ENCODE data around the gene CPB2.

Gene CPB2

DNA sequence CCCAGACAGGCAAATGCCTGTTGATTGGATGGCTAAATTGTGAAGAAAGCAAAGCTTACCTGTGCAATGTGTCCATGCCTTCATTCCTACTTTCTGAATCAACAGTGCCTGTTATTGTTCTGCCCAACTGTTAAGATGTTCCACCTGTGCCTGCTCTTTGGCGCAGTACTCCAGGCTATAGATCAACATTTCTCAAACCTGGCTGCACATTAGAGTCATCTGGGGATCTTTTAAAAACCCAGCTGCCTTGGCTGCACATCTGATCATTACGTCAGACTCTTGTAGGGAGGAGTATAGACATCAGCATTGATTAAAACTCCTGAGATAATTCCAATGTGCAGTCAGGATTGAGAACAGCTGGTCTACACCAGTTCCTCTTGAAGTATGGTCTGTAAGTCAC lies 16.2 kb upstream of the CPB2 start:
- TF ChIP-seq, protein P1, sequence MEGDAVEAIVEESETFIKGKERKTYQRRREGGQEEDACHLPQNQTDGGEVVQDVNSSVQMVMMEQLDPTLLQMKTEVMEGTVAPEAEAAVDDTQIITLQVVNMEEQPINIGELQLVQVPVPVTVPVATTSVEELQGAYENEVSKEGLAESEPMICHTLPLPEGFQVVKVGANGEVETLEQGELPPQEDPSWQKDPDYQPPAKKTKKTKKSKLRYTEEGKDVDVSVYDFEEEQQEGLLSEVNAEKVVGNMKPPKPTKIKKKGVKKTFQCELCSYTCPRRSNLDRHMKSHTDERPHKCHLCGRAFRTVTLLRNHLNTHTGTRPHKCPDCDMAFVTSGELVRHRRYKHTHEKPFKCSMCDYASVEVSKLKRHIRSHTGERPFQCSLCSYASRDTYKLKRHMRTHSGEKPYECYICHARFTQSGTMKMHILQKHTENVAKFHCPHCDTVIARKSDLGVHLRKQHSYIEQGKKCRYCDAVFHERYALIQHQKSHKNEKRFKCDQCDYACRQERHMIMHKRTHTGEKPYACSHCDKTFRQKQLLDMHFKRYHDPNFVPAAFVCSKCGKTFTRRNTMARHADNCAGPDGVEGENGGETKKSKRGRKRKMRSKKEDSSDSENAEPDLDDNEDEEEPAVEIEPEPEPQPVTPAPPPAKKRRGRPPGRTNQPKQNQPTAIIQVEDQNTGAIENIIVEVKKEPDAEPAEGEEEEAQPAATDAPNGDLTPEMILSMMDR (IDR thresholded peaks at IDR 0.05; ENCODE audit: low read depth, low read length), result no peak
- no peak for DNase-seq (ENCODE audit: extremely low read depth, low read depth)

DNA sequence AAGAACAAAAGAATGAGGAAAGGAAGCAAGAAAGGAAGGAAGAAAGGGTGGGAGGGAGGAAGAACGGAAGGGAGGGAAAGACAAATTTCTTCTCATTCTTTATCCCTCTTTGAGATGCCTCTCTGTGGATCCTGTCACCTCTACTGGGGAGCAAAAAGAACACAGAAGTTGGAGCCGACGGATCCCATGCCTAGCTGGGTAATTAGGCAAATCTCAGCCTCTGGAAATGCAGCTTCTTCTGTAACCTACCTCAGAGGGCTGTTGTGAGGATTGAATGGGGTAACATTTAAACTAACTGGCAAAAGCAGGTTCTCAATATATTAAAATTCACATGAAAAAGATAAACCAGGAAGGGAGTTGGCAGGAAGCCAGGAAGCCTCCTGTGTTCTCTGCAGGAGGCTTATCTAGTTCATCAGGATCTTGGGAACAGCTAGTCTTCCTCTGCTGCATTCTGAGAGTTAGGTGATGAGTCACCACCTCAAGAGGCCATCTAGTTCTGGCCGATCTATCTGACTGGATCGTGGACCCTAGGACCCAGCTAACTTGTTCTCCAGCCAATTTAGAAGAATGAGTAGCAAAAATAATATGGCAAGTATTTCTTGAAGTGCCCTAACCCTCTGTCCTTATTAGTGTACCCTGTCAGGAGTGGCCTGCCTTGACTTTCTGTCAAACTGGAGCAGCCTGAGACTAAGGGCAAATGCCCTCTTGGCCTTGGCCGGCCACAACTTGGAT lies 15.2 kb upstream of the CPB2 start:
- TF ChIP-seq, protein P1 (IDR thresholded peaks at IDR 0.05; ENCODE audit: low read depth, low read length), result no peak
- no peak for DNase-seq (ENCODE audit: extremely low read depth, low read depth)

DNA sequence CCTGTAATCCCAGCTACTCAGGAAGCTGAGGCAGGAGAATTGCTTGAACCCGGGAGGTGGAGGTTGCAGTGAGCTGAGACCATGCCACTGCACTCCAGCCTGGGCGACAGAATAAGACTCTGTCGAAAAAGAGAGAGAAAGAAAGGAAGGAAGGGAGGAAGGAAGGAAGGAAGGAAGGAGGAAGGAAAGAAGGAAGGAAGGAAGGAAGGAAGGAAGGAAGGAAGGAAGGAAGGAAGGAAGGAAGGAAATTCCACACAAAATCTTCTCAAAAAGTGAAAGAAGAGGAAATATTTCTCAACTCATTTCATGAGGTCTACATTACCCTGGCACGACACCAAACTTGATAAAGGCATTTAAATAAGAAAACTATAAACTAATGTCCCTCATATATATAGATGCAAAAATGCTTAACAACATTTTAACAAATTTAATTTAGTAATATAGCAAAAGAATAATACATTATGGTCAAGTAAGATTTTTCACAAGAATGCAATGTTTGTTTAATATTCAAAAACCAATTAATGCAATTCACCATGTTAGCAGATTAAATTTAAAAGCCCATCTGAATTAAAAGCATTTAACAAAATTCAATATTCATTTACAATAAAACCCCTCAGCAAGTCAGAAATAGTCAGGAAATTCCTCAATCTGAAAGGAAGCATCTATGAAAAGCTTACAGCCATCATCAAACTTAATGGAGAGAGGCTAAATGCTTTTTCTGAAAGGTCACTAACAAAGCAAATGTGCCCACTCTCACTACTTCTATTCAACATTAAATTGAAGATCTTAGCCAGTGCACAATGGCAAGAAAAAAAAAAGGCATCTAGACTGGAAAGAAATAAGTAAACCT lies 12.0 kb upstream of the CPB2 start:
- no peak for DNase-seq (ENCODE audit: extremely low read depth, low read depth)

DNA sequence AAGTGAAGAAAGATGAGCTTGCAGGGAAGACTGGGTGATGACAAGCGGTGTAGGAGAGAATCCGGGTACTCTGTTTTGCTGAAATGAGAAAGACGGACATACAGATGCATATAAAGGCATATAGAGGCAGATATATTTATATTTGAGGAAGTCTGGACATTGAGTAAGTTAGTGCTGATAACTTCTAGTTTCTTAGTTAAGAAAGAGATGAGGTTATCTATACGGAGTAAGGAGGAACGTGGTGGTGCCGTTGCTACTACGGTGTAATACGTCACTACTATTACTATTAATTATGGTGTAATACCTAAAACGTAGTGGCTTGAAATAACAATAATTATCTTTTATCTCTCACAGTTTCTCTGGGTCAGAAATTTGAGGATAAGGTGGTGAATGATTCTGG lies 9.8 kb upstream of the CPB2 start:
- no peak for DNase-seq (ENCODE audit: extremely low read depth, low read depth)
- TF ChIP-seq, protein P1 (IDR thresholded peaks at IDR 0.05; ENCODE audit: low read depth, low read length), result no peak

More for the DNA sequence above, 12.0 kb upstream of the CPB2 start:
- TF ChIP-seq, protein P1 (IDR thresholded peaks at IDR 0.05; ENCODE audit: low read depth, low read length), result no peak

DNA sequence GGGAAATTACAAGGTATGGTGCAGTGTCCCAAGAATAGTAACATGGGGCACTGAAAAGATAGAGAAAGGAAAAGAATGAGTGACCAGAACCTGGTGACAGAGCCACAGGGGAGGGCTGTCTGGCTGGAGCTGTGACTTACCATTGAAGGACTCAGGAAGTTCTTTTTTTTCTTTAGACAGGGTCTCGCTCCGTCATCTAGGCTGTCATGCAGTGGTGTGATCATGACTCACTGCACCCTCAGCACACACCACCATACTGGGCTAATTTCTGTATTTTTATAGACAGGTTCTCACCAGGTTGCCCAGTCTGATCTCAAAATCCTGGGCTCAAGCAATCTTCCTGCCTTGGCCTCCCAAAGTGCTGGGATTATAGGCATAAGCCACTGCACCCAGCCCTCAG lies 8.8 kb upstream of the CPB2 start:
- DNase-seq (ENCODE audit: extremely low read depth, low read depth), result no peak
- TF ChIP-seq, protein P1 (IDR thresholded peaks at IDR 0.05; ENCODE audit: low read depth, low read length), result no peak

DNA sequence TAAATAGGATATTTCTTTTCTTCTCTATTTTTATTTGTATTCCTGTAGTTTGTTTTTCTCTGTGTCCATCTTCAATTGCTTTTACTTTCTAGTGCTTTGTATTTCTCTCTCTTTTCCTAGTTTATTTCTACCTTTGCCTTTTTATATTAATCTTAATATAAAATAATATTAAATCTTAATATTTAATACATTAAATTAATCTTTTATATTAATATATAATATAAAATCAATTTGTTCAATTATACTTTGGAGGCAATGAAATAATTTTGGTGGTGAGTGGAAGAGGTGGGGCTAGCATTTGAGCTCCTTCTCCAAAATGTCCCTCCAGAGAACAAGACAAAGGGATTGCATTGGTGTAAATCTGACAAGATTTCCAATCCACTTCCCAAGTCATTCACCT lies 6.3 kb upstream of the CPB2 start:
- no peak for DNase-seq (ENCODE audit: extremely low read depth, low read depth)
- TF ChIP-seq, protein P1 (IDR thresholded peaks at IDR 0.05; ENCODE audit: low read depth, low read length), result no peak

DNA sequence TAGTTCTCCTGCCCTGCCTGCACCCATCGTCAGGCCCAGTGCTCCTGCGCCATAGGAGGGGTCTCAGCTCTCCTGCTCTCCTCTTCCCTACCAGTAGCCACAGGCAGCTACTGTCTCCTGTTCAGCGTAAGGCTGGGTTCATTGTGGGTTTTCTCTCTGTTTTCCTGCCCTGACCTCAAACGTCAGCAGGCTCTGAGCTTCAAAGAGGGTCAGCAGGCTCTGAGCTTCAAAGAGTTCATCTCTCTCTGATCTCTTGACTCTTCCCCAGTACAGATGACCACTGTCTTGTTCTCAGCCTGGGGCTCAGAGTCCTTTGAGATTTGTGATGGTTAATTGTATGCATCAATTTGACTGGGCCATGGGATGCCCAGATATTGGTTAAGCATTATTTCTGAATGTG lies 4.6 kb upstream of the CPB2 start:
- no peak for DNase-seq (ENCODE audit: extremely low read depth, low read depth)
- TF ChIP-seq, protein P1 (IDR thresholded peaks at IDR 0.05; ENCODE audit: low read depth, low read length), result no peak

Data from AG09319 (cell line).